Nephron progenitor cell (in vitro differentiated cells): ENCODE measurements around the gene NBL1.

ENCODE experiments used
- DNase-seq: peaks from one replicate; pipeline ENCODE4 v3.0.0; 2021
- H3K27ac Mint-ChIP-seq: 2 replicates; pipeline ENCODE4 v1.8.0; 2021; ENCODE audit warnings: mild to moderate bottlenecking, moderate library complexity, mixed read lengths
- H3K27me3 Mint-ChIP-seq: 2 replicates; pipeline ENCODE4 v1.8.0; 2021; ENCODE audit warnings: mild to moderate bottlenecking, low read depth, mixed read lengths; ENCODE audit not compliant: poor library complexity
- H3K36me3 Mint-ChIP-seq: 2 replicates; pipeline ENCODE4 v1.8.0; 2021; ENCODE audit warnings: low read depth, mixed read lengths
- H3K4me1 Mint-ChIP-seq: 2 replicates; pipeline ENCODE4 v1.8.0; 2021; ENCODE audit warnings: mixed read lengths
- H3K4me3 Mint-ChIP-seq: 2 replicates; pipeline ENCODE4 v1.8.0; 2021; ENCODE audit warnings: mild to moderate bottlenecking, moderate library complexity, mixed read lengths
- H3K9me3 Mint-ChIP-seq: 2 replicates; pipeline ENCODE4 v1.8.0; 2021; ENCODE audit warnings: mild to moderate bottlenecking, moderate library complexity, mixed read lengths
- CTCF ChIP-seq: fragments of 200-600 bp; sonication (generic); IDR thresholded peaks from 2 replicates; pipeline ENCODE4 v1.5.0; 2021; ENCODE audit warnings: antibody characterized with exemption

Gene NBL1

GRCh38 chr1:19687414-19687813 is 43.3 kb downstream of the NBL1 start:
- H3K9me3 Mint-ChIP-seq, result no peaks in the 10 kb centered on the region
- TF ChIP-seq CTCF, result no peak
- H3K4me1 Mint-ChIP-seq, result no peaks in the 10 kb centered on the region
- H3K4me3 Mint-ChIP-seq, result no peak overlapping the region
- no peaks in the 10 kb centered on the region for H3K36me3 Mint-ChIP-seq
- H3K27ac Mint-ChIP-seq, result no peak overlapping the region
- H3K27me3 Mint-ChIP-seq, result peaks cover 21% of the 10 kb centered on the region
- DNase-seq, result no peak

GRCh38 chr1:19688041-19688842 is 44.1 kb downstream of the NBL1 start:
- Mint-ChIP-seq H3K27me3 (peaks cover 25% of the 10 kb centered on the region), H3K4me1 (no peaks in the 10 kb centered on the region), H3K36me3 (no peaks in the 10 kb centered on the region), H3K4me3 (no peak overlapping the region), H3K9me3 (no peaks in the 10 kb centered on the region), H3K27ac (no peak overlapping the region)
- TF ChIP-seq CTCF, result no peak
- DNase-seq, result no peak

GRCh38 chr1:19689085-19689757 is 45.1 kb downstream of the NBL1 start:
- TF ChIP-seq CTCF, result no peak
- H3K27ac Mint-ChIP-seq, result no peak overlapping the region
- no peak for DNase-seq
- H3K27me3 Mint-ChIP-seq, result peaks cover 29% of the 10 kb centered on the region
- H3K36me3 Mint-ChIP-seq, result no peaks in the 10 kb centered on the region
- H3K4me3 Mint-ChIP-seq, result no peak overlapping the region
- H3K9me3 Mint-ChIP-seq, result no peaks in the 10 kb centered on the region
- no peaks in the 10 kb centered on the region for H3K4me1 Mint-ChIP-seq

- peaks cover 32% of the 10 kb centered on the region for H3K27me3 Mint-ChIP-seq
- no peak overlapping the region for H3K4me3 Mint-ChIP-seq
- DNase-seq, result no peak
- H3K27ac Mint-ChIP-seq, result no peak overlapping the region
- no peaks in the 10 kb centered on the region for H3K4me1 Mint-ChIP-seq
- no peaks in the 10 kb centered on the region for H3K9me3 Mint-ChIP-seq
- no peak for TF ChIP-seq CTCF
- no peaks in the 10 kb centered on the region for H3K36me3 Mint-ChIP-seq
These were observed 45.7 kb downstream of the NBL1 start for GRCh38 chr1:19689856-19690255.

- H3K27ac Mint-ChIP-seq, result no peak overlapping the region
- H3K4me3 Mint-ChIP-seq, result no peak overlapping the region
- no peak for DNase-seq
- no peaks in the 10 kb centered on the region for H3K9me3 Mint-ChIP-seq
- peaks cover 30% of the 10 kb centered on the region for H3K27me3 Mint-ChIP-seq
- no peak for TF ChIP-seq CTCF
- no peaks in the 10 kb centered on the region for H3K36me3 Mint-ChIP-seq
- H3K4me1 Mint-ChIP-seq, result no peaks in the 10 kb centered on the region
These were observed 46.2 kb downstream of the NBL1 start for GRCh38 chr1:19690342-19690741.
